KOPT-K1 (cell line): ENCODE data around the gene DDI2.

Source experiments
- H3K27ac ChIP-seq: fragments of 200-600 bp; sonication (generic); 2 replicates; pipeline ENCODE4 v1.5.1; 2016; ENCODE audit warnings: antibody characterized with exemption, mild to moderate bottlenecking, low read depth, low read length; ENCODE audit not compliant: poor library complexity, severe bottlenecking
- H3K36me3 ChIP-seq: fragments of 200-600 bp; sonication (generic); 2 replicates; pipeline ENCODE4 v1.5.1; 2017; ENCODE audit warnings: antibody characterized with exemption, mild to moderate bottlenecking, low read length, moderate library complexity; ENCODE audit not compliant: insufficient read depth
- H3K9me3 ChIP-seq: fragments of 200-600 bp; sonication (generic); 2 replicates; pipeline ENCODE4 v1.5.1; 2017; ENCODE audit warnings: antibody characterized with exemption, low read length, mild to moderate bottlenecking; ENCODE audit not compliant: insufficient read depth, poor library complexity, severe bottlenecking

The DDI2 gene

DNA sequence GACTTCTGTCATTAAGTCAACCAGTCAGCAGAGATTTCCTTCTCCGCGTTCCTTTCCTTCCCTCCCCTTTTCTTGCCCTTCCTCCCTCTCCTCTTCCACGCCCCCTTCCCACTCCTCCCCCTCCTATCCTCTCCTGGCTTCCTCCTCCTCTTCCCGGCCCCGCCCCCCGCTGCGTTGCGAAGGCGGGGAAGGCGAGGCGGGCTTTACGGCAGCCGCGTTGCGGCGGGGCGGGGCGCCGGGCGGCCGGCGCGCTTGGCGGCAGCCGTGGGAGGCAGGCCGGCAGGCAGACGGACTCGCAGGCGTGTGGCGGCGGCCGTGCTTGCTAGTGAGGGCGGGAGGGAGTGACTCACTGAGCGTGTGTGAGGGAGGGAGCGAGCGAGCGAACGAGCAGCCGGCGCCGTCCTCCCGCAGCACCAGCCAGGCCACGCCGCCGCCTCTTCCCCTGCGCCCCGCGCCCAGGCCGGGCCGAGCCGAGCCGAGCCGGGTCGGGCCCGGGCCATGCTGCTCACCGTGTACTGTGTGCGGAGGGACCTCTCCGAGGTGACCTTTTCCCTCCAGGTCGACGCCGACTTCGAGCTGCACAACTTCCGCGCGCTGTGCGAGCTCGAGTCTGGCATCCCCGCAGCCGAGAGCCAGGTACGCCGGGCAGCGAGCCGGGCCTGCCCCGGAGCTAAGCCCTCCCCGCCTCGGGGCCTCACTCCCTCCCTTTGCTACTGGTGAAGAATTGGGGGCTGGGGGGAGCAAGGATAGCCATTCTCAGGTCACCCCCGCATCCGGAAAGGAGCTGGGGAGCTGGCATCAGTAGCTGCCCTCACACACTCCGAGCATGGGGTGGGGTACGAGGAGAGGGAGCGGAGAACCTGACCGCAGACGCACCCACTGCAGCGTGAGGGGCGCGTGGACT lies at the start of gene DDI2:
Gene DDI2 (plus strand): TSS at position 286 of the 904 bp plus-strand sequence. CDS start 213 bp downstream, at position 499.
- Histone ChIP-seq H3K27ac (peak within 1 kb of the TSS; percentile 78), H3K9me3 (no peaks in the 10 kb centered on the region), H3K36me3 (peaks cover 4% of the 10 kb centered on the region)

DNA sequence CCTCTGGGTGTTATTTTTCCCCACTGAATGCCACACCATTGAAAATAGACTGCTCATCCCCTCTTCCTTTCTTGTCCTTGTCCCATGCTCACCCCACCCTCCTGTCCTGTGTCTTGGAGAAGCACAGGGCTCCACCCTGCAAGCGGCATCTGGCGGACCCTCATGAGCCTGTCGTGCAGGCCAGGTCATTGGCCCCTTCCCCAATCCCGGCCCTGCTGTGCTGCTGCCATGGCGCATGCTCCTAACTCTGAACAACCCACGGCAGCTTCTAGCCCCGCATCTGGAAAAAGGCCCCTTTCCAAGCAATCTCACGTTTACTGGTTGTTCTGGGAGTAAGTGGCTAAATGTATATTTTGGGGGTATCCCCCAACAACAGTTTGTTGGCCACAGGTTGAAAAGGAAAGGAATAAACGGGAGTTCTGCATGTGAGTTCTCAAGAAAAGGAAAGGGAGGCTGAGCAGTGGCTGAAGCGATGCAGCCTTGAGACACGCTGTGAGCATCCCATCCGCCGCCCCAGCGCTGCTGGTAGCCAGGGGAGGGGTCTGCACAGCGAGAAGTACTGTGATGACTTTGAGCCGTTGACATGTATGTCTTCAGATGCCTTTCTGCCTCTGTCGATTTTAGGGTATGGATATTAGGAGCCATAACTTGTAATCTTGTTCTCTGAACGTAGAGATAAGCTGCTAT lies 48.7 kb upstream of the DDI2 start:
- H3K36me3 ChIP-seq, result peaks cover 55% of the 10 kb centered on the region
- H3K27ac ChIP-seq, result no peak overlapping the region
- no peaks in the 10 kb centered on the region for H3K9me3 ChIP-seq

GRCh38 chr1:15570861-15571260 lies 46.4 kb upstream of the DDI2 start:
- Histone ChIP-seq H3K9me3 (no peaks in the 10 kb centered on the region), H3K36me3 (peaks cover 36% of the 10 kb centered on the region), H3K27ac (no peak overlapping the region)

GRCh38 chr1:15571266-15571665 lies 46.0 kb upstream of the DDI2 start:
- Histone ChIP-seq H3K27ac (no peak overlapping the region), H3K9me3 (no peaks in the 10 kb centered on the region)

DNA sequence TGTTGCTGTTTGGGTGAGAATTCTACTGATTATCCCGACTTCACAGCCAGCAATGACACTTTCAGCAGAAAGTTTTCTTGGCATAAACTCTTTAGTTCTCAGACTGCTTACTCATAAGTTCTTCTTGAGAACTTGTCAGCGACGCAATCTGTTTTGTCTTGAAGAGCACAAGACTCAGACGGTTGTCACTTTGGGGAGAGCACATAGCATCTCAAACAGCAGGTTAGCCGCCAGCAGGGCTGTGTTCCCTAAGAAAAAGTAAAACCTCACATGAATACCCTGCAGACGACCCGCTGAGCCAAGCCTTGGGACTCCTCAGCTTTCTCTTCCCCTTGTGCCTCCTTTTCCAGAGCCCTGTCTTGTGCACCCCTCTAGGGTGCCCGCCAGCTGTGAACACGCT lies 43.8 kb upstream of the DDI2 start:
- H3K27ac ChIP-seq, result no peak overlapping the region
- H3K36me3 ChIP-seq, result peaks cover 9% of the 10 kb centered on the region; the same call in 1 of the 2 replicates
- H3K9me3 ChIP-seq, result no peaks in the 10 kb centered on the region

More at GRCh38 chr1:15571266-15571665, 46.0 kb upstream of the DDI2 start:
- H3K36me3 ChIP-seq, result peaks cover 31% of the 10 kb centered on the region

GRCh38 chr1:15574741-15575140 lies 42.5 kb upstream of the DDI2 start:
- Histone ChIP-seq H3K36me3 (no peaks in the 10 kb centered on the region), H3K27ac (no peak overlapping the region)

DNA sequence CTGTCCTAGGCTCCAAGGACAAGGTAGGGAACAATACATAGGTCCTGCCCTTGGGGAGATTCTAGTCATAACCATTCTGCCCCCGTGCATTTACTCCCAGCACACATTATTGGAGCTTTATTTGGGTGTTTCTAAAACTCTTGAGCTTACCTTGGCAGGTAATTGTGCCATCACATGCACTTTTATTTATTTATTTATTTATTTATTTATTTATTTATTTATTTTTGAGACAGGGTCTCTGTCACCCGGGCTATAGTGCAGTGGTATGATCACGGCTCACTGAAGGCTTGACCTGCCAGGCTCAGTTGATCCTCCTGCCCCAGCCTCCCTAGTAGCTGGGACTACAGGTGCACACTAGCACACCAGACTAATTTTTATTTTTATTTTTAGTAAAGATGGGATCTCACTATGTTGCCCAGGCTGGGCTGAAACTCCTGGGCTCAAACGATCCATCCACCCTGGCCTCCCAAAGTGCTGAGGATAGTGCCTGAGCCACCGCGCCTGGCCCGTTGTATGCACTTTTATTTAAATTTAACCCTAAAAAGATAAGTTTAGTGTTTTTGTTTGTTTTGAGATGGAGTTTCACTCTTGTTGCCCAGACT lies 41.6 kb upstream of the DDI2 start:
- no peaks in the 10 kb centered on the region for H3K36me3 ChIP-seq
- no peak overlapping the region for H3K27ac ChIP-seq
- H3K9me3 ChIP-seq, result no peaks in the 10 kb centered on the region

More at GRCh38 chr1:15574741-15575140, 42.5 kb upstream of the DDI2 start:
- no peaks in the 10 kb centered on the region for H3K9me3 ChIP-seq

DNA sequence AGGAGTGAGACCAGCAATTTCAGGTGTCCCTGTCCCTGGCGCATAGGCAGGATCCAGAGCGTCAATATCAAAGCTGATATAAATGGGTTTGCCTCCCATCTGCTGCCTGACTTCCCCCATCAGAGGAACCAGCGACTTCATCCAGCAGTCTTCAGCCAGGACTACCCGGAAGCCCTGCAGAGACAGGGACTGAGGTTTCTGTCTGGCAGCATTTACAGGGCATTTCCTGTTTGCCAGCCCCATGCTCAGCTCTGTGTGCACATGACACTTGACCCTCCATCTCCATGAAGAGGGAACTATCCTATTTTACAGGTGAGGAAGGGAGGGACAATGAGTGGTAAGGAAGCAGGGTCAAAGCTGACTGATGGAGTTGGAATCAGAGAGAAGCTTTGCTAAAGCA lies 39.6 kb upstream of the DDI2 start:
- no peaks in the 10 kb centered on the region for H3K36me3 ChIP-seq
- no peak overlapping the region for H3K27ac ChIP-seq
- no peaks in the 10 kb centered on the region for H3K9me3 ChIP-seq

GRCh38 chr1:15578921-15579682 lies 38.2 kb upstream of the DDI2 start:
- Histone ChIP-seq H3K27ac (no peak overlapping the region), H3K9me3 (no peaks in the 10 kb centered on the region), H3K36me3 (no peaks in the 10 kb centered on the region)

GRCh38 chr1:15579683-15580047 lies 37.6 kb upstream of the DDI2 start:
- H3K27ac ChIP-seq, result no peak overlapping the region
- H3K36me3 ChIP-seq, result no peaks in the 10 kb centered on the region
- no peaks in the 10 kb centered on the region for H3K9me3 ChIP-seq

DNA sequence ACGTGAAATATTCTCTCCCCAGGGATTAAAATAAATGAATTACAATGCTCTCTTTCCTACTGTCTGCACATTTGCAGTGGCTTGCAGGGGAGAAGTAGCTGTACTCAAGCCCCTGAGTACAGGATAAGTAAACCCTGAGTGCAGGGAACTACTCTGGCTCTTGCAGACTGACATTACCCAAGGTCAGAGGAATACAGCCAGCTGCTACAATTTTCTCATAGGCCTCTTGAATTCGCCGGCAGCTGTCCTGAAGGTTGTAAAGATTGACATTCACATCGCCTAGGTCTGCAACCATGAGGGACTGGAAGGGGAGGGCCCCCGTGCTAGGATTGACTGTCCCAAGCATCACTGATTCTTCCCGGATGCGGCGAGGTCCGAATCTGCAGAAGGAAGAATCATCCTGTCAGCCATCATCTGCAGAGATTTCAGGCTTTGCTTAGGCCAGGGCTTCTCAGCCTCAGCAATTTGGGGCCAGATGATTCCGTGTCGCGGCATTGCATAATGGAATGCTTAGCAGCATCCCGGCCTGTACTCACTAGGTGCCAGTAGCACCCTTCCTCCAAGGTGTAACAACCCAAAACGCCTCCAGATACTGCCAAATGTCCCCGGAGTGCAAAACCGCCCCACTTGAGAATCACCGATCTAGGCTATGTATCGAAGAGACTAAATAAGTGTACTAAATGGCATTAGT lies 34.1 kb upstream of the DDI2 start:
- Histone ChIP-seq H3K36me3 (no peaks in the 10 kb centered on the region), H3K27ac (no peak overlapping the region), H3K9me3 (no peaks in the 10 kb centered on the region)

- Histone ChIP-seq H3K36me3 (no peaks in the 10 kb centered on the region), H3K9me3 (no peaks in the 10 kb centered on the region), H3K27ac (no peak within 1 kb of the TSS)
Observed at GRCh38 chr1:15584489-15585363, 32.5 kb upstream of the DDI2 start, which contains the start of gene AGMAT. Gene AGMAT (minus strand): TSS chr1:15585051. CDS start chr1:15584967, 84 bp downstream.

DNA sequence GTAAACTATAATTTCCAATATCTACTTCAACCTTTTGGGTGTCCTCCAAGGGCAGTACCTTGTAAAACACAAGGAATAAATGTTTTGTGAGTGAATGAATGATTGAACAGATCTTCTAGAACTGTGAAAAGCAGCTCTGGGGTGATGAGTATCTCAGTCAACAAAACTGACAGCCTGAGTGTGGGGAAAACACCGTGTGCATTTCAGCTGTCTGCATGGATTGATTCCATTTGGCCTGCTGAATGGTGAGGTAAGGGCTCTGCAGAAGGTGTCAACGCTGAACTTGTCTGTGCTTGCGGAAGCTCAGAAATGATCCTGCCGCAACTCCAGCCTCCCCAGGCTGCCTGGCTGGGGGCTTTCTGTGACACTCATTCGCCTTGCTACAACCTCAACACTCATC lies 25.0 kb upstream of the DDI2 start:
- no peak overlapping the region for H3K27ac ChIP-seq
- no peaks in the 10 kb centered on the region for H3K9me3 ChIP-seq

More for the DNA sequence above, 25.0 kb upstream of the DDI2 start:
- no peaks in the 10 kb centered on the region for H3K36me3 ChIP-seq
